ENCODE data around the gene ESPNL.

ESPNL gene

GRCh38 chr2:238100049-238100820 lies at the start of gene ESPNL:
TSS of gene ESPNL (plus strand) at chr2:238100340. CDS start at chr2:238100420, 80 bp downstream.
- peak within 1 kb of the TSS; percentile 64; the same call in 1 of the 2 replicates for H3K27ac ChIP-seq
- TF ChIP-seq CTCF (conservative IDR thresholded peaks at IDR 0.05) (no peak), ZFX (IDR thresholded peaks at IDR 0.05) (no peak)

- TF ChIP-seq CTCF (conservative IDR thresholded peaks at IDR 0.05) (no peak), ZFX (IDR thresholded peaks at IDR 0.05) (no peak)
- no peak overlapping the region for H3K27ac ChIP-seq
These were observed 46.9 kb upstream of the ESPNL start for GRCh38 chr2:238053191-238053776.

- no peak overlapping the region for H3K27ac ChIP-seq
- TF ChIP-seq CTCF (conservative IDR thresholded peaks at IDR 0.05) (no peak), ZFX (IDR thresholded peaks at IDR 0.05) (no peak)
These were observed 44.3 kb upstream of the ESPNL start for GRCh38 chr2:238055841-238056240.

- peak overlapping the region; percentile 8; the same call in 1 of the 2 replicates for H3K27ac ChIP-seq
These were observed 42.2 kb upstream of the ESPNL start for GRCh38 chr2:238057696-238058575.

GRCh38 chr2:238059505-238059904 lies 40.6 kb upstream of the ESPNL start:
- no peak for TF ChIP-seq ZFX (IDR thresholded peaks at IDR 0.05)
- no peak for TF ChIP-seq CTCF (conservative IDR thresholded peaks at IDR 0.05)
- no peak overlapping the region for H3K27ac ChIP-seq

- peak overlapping the region; percentile 95 for H3K27ac ChIP-seq
- no peak for TF ChIP-seq ZFX (IDR thresholded peaks at IDR 0.05)
- no peak for TF ChIP-seq CTCF (conservative IDR thresholded peaks at IDR 0.05)
These were observed 40.0 kb upstream of the ESPNL start for GRCh38 chr2:238060096-238060541.

- peak within 1 kb of the TSS; percentile 95 for H3K27ac ChIP-seq
- TF ChIP-seq CTCF (conservative IDR thresholded peaks at IDR 0.05), result no peak
- peak; percentile 92 for TF ChIP-seq ZFX (IDR thresholded peaks at IDR 0.05)
These were observed 39.4 kb upstream of the ESPNL start, which contains the start of gene SCLY for GRCh38 chr2:238060542-238061314. TSS of gene SCLY (plus strand) at chr2:238061001. CDS start at chr2:238061055, 54 bp downstream.
